Common myeloid progenitor, CD34-positive (primary cell): ENCODE results near the gene SH2D5.

ENCODE experiments used
- CTCF ChIA-PET: fragments of 350-600 bp; sonication (Branson Sonifier 250); formaldehyde crosslinking; loops from one replicate; lab custom pipeline; 2021; ENCODE audit warnings: antibody characterized with exemption; lab: Charles Lee
- POLR2A ChIA-PET: fragments of 350-600 bp; sonication (Branson Sonifier 250); formaldehyde crosslinking; loops from one replicate; lab custom pipeline; 2021; ENCODE audit warnings: antibody characterized with exemption; lab: Charles Lee
- DNase-seq, 3 donors: peaks; one replicate each; pipeline versions ENCODE4 v3.0.0 to v3.0.0-alpha.2; 2013
- H3K27ac ChIP-seq, 2 experiments: 1 replicate in 1 of 2; 2 replicates in 1 of 2; pipeline ENCODE4 v1.7.0; 2013; ENCODE audit warnings: inconsistent platforms in 2 of 2, low read length in 2 of 2, mild to moderate bottlenecking in 2 of 2, low read depth in 1 of 2, moderate library complexity in 1 of 2; ENCODE audit not compliant: severe bottlenecking in 2 of 2, insufficient read depth in 1 of 2, poor library complexity in 1 of 2
- H3K27me3 ChIP-seq, 5 experiments: replicated peaks in 2 of 5; 1 replicate in 3 of 5; 2 replicates in 2 of 5; pipeline versions ENCODE4 v1.6.1 to v1.7.0; 2013; ENCODE audit warnings: low read length in 4 of 5, mild to moderate bottlenecking in 2 of 5, moderate library complexity in 2 of 5, inconsistent platforms in 1 of 5; ENCODE audit not compliant: insufficient read depth in 5 of 5, control insufficient read depth in 4 of 5
- H3K36me3 ChIP-seq, 4 experiments: 1 replicate in 2 of 4; 2 replicates in 2 of 4; pipeline versions ENCODE4 v1.6.1 to v1.7.0; 2013; ENCODE audit warnings: low read length in 3 of 4, control low read depth in 1 of 4, mild to moderate bottlenecking in 1 of 4; ENCODE audit not compliant: control insufficient read depth in 4 of 4, insufficient read depth in 4 of 4
- H3K4me1 ChIP-seq, 4 experiments: 1 replicate in 3 of 4; 2 replicates in 1 of 4; pipeline versions ENCODE4 v1.6.1 to v1.7.1; 2013; ENCODE audit warnings: low read length in 3 of 4, mild to moderate bottlenecking in 3 of 4, control low read depth in 1 of 4, inconsistent platforms in 1 of 4, moderate library complexity in 1 of 4; ENCODE audit not compliant: control insufficient read depth in 4 of 4, insufficient read depth in 4 of 4; ENCODE audit errors: control extremely low read depth in 1 of 4
- H3K4me3 ChIP-seq, 7 experiments: 1 replicate in 4 of 7; 2 replicates in 3 of 7; pipeline versions ENCODE4 v1.5.1 to v1.7.0; 2013; ENCODE audit warnings: mild to moderate bottlenecking in 7 of 7, low read length in 6 of 7, moderate library complexity in 6 of 7, inconsistent platforms in 2 of 7, low read depth in 2 of 7, control low read depth in 1 of 7; ENCODE audit not compliant: insufficient read depth in 4 of 7, control insufficient read depth in 1 of 7; ENCODE audit errors: extremely low read depth in 1 of 7
- H3K9me3 ChIP-seq, 5 experiments: 1 replicate in 4 of 5; 2 replicates in 1 of 5; pipeline versions ENCODE4 v1.6.1 to v1.7.1; 2013; ENCODE audit warnings: low read length in 4 of 5, mild to moderate bottlenecking in 2 of 5, inconsistent platforms in 1 of 5, low read depth in 1 of 5, moderate library complexity in 1 of 5; ENCODE audit not compliant: control insufficient read depth in 4 of 5, insufficient read depth in 2 of 5; ENCODE audit errors: control extremely low read depth in 1 of 5
- WGBS: methylation state at CpG from one replicate; pipeline ENCODE4 v1.1.5; 2013; ENCODE audit not compliant: insufficient coverage; 5-methylcytosine and 5-hydroxymethylcytosine counted together

SH2D5 gene

DNA sequence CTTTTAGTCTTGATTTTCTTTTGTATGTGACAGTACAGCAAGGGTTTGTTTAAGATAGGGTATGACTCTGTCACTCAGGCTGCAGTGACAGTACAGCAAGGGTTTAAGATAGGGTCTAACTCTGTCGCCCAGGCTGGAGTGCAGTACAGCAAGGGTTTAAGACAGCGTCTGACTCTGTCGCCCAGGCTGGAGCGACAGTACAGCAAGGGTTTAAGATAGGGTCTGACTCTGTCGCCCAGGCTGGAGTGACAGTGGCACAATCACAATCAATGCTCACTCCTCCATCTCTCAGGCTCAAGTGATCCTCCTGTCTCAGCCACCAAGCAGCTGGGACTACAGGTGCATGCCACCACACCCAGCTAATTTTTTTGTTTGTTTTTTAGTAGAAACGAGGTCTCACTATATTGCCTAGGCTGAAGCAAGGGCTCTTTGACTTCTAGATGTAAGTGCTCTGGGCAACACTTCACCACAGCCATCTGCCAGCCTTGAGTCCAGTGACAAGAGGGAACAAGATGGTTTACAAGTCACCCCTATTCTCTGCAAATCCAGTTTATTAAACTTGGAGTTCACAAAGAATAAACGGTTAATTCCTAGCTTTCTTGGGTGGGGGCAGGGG, 965 bp upstream of the SH2D5 start:
- CTCF ChIA-PET = interaction anchor here (0.6 to 2.5 kb wide), 4 partner anchors 10 to 176 kb away, joined by 3 to 18 read pairs (median 4); no protein-coding TSS in a partner anchor
- H3K9me3 ChIP-seq = no peaks in the 10 kb centered on the region
- POLR2A ChIA-PET = no interaction called here
- peak in 1 of 3 donors; percentile 16 for DNase-seq
- no peak overlapping the region for H3K27ac ChIP-seq
- peaks cover 2 to 12% (median 10%) of the 10 kb centered on the region in 4 experiments for H3K36me3 ChIP-seq
- H3K4me1 ChIP-seq = peaks cover 2 to 32% (median 22%) of the 10 kb centered on the region in 4 experiments
- peak overlapping the region in 5 of 7 experiments; percentile 9 to 79 (median 62) for H3K4me3 ChIP-seq
- peaks cover 0 to 41% (median 24%) of the 10 kb centered on the region in 5 experiments for H3K27me3 ChIP-seq
- 34% methylated on average over 7 of the region's 7 CpGs for WGBS

DNA sequence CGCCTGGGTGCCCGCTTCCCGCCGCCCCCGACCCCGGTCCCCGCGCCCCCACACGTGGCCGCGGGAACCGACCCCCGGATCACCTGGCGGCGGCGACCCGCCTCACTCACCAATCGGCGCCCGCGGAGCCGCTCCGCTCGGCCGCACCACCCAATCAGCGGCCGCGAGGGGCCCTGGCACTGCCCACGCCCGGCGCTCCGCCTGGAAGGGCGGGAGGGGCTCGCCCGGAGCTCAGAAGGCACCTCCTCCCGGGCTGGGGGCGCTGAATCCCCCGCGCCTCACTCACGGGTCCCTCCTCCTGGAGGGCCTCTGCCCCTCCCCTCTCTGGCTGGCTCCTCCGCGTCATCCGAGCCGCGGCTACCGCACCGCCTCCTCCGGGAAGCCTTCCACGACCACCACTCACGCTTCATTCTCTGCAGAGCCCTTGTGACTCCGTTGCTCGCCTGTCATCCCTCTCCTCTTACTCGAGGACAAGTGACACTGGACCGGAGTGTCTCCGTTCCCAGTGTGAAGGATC, 374 bp downstream of the SH2D5 start:
- Histone ChIP-seq H3K4me1 (peaks cover 2 to 32% (median 22%) of the 10 kb centered on the region in 4 experiments), H3K9me3 (no peaks in the 10 kb centered on the region), H3K27ac (no peak overlapping the region), H3K4me3 (peak overlapping the region; percentile 27 to 79 (median 62)), H3K27me3 (peaks cover 0 to 42% (median 24%) of the 10 kb centered on the region in 5 experiments), H3K36me3 (peaks cover 0 to under 1% (median under 1%) of the 10 kb centered on the region in 4 experiments)
- POLR2A ChIA-PET = no interaction called here
- DNase-seq = peak; percentile 49 to 64 (median 58)
- WGBS = 0% methylated on average over 44 of the region's 55 CpGs
- CTCF ChIA-PET = no interaction called here

DNA sequence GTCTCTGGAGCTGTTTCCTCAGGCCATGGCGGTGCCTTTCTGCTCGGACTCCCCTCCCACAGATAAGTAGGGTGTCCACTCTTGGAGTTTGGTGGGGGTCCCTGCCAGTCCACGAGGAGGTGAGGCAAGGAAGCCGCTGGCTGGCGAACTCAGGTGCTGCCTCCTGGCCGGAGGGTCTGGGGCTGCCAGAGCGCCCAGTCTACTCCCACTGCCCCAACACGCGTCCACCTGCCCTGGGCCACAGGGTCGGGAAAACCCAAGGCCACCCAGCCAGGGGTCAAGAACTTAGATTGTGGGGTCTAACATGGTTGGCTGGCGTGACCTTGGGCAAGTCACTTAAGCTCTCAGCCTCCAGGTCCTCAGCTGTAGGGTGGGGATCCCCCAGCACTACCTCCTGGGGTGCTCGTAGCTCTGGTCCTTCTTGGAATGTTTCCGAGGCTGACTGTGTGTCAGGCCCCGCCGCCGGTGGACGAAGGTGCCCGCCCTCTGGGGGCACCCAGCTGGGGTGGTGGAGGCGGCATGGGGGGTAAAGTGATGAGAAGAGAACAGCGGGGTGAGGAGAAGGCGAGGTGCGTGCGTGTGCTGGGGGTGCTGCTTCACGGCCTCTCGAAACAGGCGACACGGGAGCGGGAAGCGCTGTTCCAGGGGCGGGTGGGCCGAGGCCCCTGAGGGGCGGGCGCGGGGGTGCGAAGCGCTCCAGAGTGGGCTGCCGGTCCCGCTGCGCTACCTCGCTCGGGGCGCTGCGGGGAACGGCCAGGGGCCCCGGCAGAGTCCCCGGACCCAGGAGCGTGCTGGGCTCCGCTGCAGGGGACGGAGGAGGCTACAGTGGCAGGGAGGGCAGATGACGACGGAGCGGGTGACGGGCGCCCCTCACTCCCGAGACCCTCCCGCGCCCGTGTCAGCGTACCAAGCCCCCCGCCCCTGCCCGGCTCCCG, 1.2 kb downstream of the SH2D5 start:
- H3K36me3 ChIP-seq = no peaks in the 10 kb centered on the region
- ChIA-PET POLR2A (interaction anchor here (1.1 kb wide), 1 partner anchor 12 kb away, joined by 4 read pairs; no protein-coding TSS in a partner anchor), CTCF (interaction anchor here (0.9 kb wide), 1 partner anchor 20 kb away, joined by 3 read pairs; no protein-coding TSS in a partner anchor)
- H3K4me3 ChIP-seq = peak overlapping the region in 6 of 7 experiments; percentile 26 to 79 (median 54)
- H3K27me3 ChIP-seq = peaks cover 0 to 42% (median 24%) of the 10 kb centered on the region in 5 experiments
- peaks cover 2 to 32% (median 22%) of the 10 kb centered on the region in 4 experiments for H3K4me1 ChIP-seq
- WGBS = 21% methylated on average over 34 of the region's 62 CpGs
- no peaks in the 10 kb centered on the region for H3K9me3 ChIP-seq
- peak in 1 of 3 donors; percentile 33 for DNase-seq
- no peak overlapping the region for H3K27ac ChIP-seq

DNA sequence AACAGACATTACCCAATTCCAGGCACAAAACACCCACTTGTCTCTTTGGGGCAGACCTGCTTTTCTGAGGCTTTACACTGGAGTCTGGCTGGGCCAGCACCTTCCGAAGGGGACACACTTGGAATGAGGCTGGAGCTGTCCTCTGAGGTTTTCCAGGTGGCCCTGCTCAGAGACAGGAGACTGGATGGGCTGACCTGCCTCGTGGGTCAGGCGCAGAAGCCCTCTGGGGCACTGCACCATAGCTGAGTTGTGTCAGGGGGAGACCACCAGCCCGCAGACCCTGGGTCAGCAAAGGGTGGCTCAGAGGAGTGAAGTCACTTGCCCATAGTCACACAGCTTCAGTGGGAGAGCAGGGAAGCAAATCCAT, 1.8 kb downstream of the SH2D5 start:
- peaks cover 2 to 32% (median 22%) of the 10 kb centered on the region in 4 experiments for H3K4me1 ChIP-seq
- H3K4me3 ChIP-seq = no peak overlapping the region
- peaks cover 0 to 42% (median 24%) of the 10 kb centered on the region in 5 experiments for H3K27me3 ChIP-seq
- no peaks in the 10 kb centered on the region for H3K36me3 ChIP-seq
- H3K9me3 ChIP-seq = no peaks in the 10 kb centered on the region
- H3K27ac ChIP-seq = no peak overlapping the region
- DNase-seq = no peak
- WGBS = 82% methylated on average over 3 of the region's 4 CpGs
- CTCF ChIA-PET = interaction anchor here (0.6 to 0.9 kb wide), 2 partner anchors 13 to 20 kb away, joined by 3 read pairs; partner anchors contain the start of gene KIF17
- POLR2A ChIA-PET = interaction anchor here (1.1 kb wide), 1 partner anchor 11 kb away, joined by 4 read pairs; no protein-coding TSS in a partner anchor

DNA sequence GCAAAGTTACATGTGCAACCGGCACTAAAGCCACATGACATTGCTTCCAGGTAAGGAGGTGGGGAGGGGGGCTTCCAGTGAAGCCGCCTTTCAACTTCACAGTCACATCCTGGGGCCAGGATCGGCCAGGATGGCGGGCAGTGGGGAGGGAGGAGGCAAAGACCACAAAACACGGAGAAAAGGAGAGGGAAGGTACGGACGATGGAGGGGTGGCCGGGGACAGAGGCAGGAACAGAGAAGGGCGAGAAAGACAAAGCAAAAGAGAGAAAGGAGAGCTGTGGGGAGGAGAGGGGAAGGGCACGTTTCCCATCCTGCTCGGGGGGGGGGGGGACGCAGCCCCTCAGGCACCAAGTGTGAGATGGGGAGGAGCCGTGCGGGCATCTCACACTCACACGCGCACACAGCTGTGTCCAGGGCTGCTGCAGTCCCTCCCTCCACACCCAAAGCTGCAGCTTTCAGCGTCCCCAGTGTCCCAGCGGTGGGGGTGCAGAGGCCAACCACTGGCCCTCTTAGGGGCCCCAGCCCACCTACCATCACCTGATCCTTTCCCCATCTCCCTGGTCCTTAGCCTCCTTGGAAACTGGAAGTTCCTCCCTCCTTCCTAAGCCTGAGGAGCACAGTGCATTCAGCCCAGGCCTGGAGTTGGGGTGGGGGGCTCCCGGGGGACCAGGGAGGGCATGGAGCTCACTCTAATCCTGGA, 2.4 kb downstream of the SH2D5 start:
- ChIA-PET POLR2A (interaction anchor here (0.6 to 1.1 kb wide), 3 partner anchors 10 to 65 kb away, joined by 3 to 4 read pairs (median 3); partner anchors contain the start of gene KIF17), CTCF (interaction anchor here (0.6 kb wide), 1 partner anchor 12 kb away, joined by 3 read pairs; the partner anchor contains the start of gene KIF17)
- no peaks in the 10 kb centered on the region for H3K36me3 ChIP-seq
- no peak overlapping the region for H3K4me3 ChIP-seq
- 18% methylated on average over 13 of the region's 19 CpGs for WGBS
- peaks cover 2 to 32% (median 22%) of the 10 kb centered on the region in 4 experiments for H3K4me1 ChIP-seq
- DNase-seq = no peak
- no peaks in the 10 kb centered on the region for H3K9me3 ChIP-seq
- H3K27ac ChIP-seq = no peak overlapping the region
- H3K27me3 ChIP-seq = peaks cover 0 to 42% (median 24%) of the 10 kb centered on the region in 5 experiments
